Activated CD8-positive, alpha-beta memory T cell treated with anti-CD3 and anti-CD28 coated beads, Interleukin-2, amount 10 ng/mL, durations not matched to agents 7 days and 5 days (primary cell): ENCODE data around the gene BMP2K. TPM values are rescaled to one million over a fixed set of nuclear protein-coding genes. Genes with fewer than 3 reads are reported as not detected.
"Not testable (repeated sequence)": the region's sequence is repeated elsewhere in the genome, so short reads cannot be mapped to it uniquely, and the experiment has no call there.

Source experiments
- ATAC-seq: fragments of 150-1000 bp; cut with Tn5 transposase; one replicate; pipeline ENCODE4 v1.10.0; 2021; ENCODE audit warnings: moderate library complexity
- CTCF ChIA-PET: fragments of 350-600 bp; sonication (Branson Sonifier 250); formaldehyde crosslinking; loops from one replicate; lab custom pipeline; 2021; ENCODE audit warnings: antibody characterized with exemption; lab: Charles Lee
- DNase-seq: peaks from one replicate; pipeline ENCODE4 v3.0.0-alpha.2; 2020
- H3K27ac Mint-ChIP-seq: one replicate; pipeline ENCODE4 v1.8.0; 2021; ENCODE audit warnings: mild to moderate bottlenecking, mixed read lengths
- H3K27me3 Mint-ChIP-seq: one replicate; pipeline ENCODE4 v1.8.0; 2021; ENCODE audit warnings: mixed read lengths
- H3K36me3 Mint-ChIP-seq: one replicate; pipeline ENCODE4 v1.8.0; 2021; ENCODE audit warnings: mild to moderate bottlenecking, mixed read lengths
- H3K4me1 Mint-ChIP-seq: one replicate; pipeline ENCODE4 v1.8.0; 2021; ENCODE audit warnings: mixed read lengths
- H3K4me3 Mint-ChIP-seq: one replicate; pipeline ENCODE4 v1.8.0; 2021; ENCODE audit warnings: mild to moderate bottlenecking, moderate library complexity, mixed read lengths
- H3K9me3 Mint-ChIP-seq: one replicate; pipeline ENCODE4 v1.8.0; 2022; ENCODE audit warnings: low read depth, mixed read lengths
- total RNA-seq, 2 experiments: library from RNA; stranded (reverse); gene quantifications; one replicate each; pipeline ENCODE4 v1.2.3, GENCODE V29; 2021

Gene BMP2K
- total RNA-seq, 2 experiments from 2014 or later: 17.8 to 30.5 TPM

- peaks cover 5% of the 10 kb centered on the region for H3K4me1 Mint-ChIP-seq
- H3K27me3 Mint-ChIP-seq: no peaks in the 10 kb centered on the region
- no peaks in the 10 kb centered on the region for H3K9me3 Mint-ChIP-seq
- ATAC-seq (no peak), DNase-seq (no peak)
- no peak overlapping the region for H3K27ac Mint-ChIP-seq
- H3K4me3 Mint-ChIP-seq: no peak overlapping the region
- CTCF ChIA-PET: no interaction called here
- peaks cover 3% of the 10 kb centered on the region for H3K36me3 Mint-ChIP-seq
Observed at GRCh38 chr4:78784236-78784865, 8.2 kb downstream of the BMP2K start.

GRCh38 chr4:78787392-78788006, 11.3 kb downstream of the BMP2K start:
- no peak overlapping the region for H3K4me3 Mint-ChIP-seq
- no peaks in the 10 kb centered on the region for H3K27me3 Mint-ChIP-seq
- H3K27ac Mint-ChIP-seq: no peak overlapping the region
- ATAC-seq (no peak), DNase-seq (no peak)
- no peaks in the 10 kb centered on the region for H3K9me3 Mint-ChIP-seq
- CTCF ChIA-PET: no interaction called here
- H3K4me1 Mint-ChIP-seq: peaks cover 5% of the 10 kb centered on the region
- H3K36me3 Mint-ChIP-seq: peaks cover 3% of the 10 kb centered on the region

- Mint-ChIP-seq H3K9me3 (no peaks in the 10 kb centered on the region), H3K27me3 (no peaks in the 10 kb centered on the region), H3K4me1 (peaks cover 5% of the 10 kb centered on the region), H3K27ac (no peak overlapping the region), H3K36me3 (peaks cover 3% of the 10 kb centered on the region), H3K4me3 (no peak overlapping the region)
- ATAC-seq (no peak), DNase-seq (no peak)
- CTCF ChIA-PET: no interaction called here
Observed at GRCh38 chr4:78788007-78788889, 12.1 kb downstream of the BMP2K start.

- ATAC-seq, H3K4me1 Mint-ChIP-seq, H3K27me3 Mint-ChIP-seq, DNase-seq, CTCF ChIA-PET, H3K4me3 Mint-ChIP-seq, H3K27ac Mint-ChIP-seq, H3K9me3 Mint-ChIP-seq, H3K36me3 Mint-ChIP-seq: not testable (repeated sequence)
Observed at GRCh38 chr4:78795594-78796416, 19.7 kb downstream of the BMP2K start.

GRCh38 chr4:78796526-78796925, 20.4 kb downstream of the BMP2K start:
- peaks cover 7% of the 10 kb centered on the region for H3K36me3 Mint-ChIP-seq
- ATAC-seq (no peak), DNase-seq (no peak)
- H3K4me1 Mint-ChIP-seq: peaks cover 5% of the 10 kb centered on the region
- no peaks in the 10 kb centered on the region for H3K9me3 Mint-ChIP-seq
- H3K27ac Mint-ChIP-seq: no peak overlapping the region
- H3K27me3 Mint-ChIP-seq: no peaks in the 10 kb centered on the region
- no peak overlapping the region for H3K4me3 Mint-ChIP-seq
- CTCF ChIA-PET: no interaction called here

GRCh38 chr4:78797777-78798284, 21.7 kb downstream of the BMP2K start:
- CTCF ChIA-PET: no interaction called here
- Mint-ChIP-seq H3K4me3 (no peak overlapping the region), H3K36me3 (peaks cover 7% of the 10 kb centered on the region), H3K27ac (no peak overlapping the region), H3K9me3 (no peaks in the 10 kb centered on the region), H3K4me1 (peaks cover 5% of the 10 kb centered on the region), H3K27me3 (no peaks in the 10 kb centered on the region)
- ATAC-seq: no peak
- DNase-seq: no peak

- Mint-ChIP-seq H3K27me3 (no peaks in the 10 kb centered on the region), H3K4me1 (peaks cover 5% of the 10 kb centered on the region), H3K36me3 (peaks cover 15% of the 10 kb centered on the region), H3K4me3 (no peak overlapping the region), H3K9me3 (no peaks in the 10 kb centered on the region), H3K27ac (no peak overlapping the region)
- ATAC-seq: no peak
- DNase-seq: no peak
- CTCF ChIA-PET: no interaction called here
Observed at GRCh38 chr4:78799551-78800495, 23.7 kb downstream of the BMP2K start.

GRCh38 chr4:78800965-78801364, 24.8 kb downstream of the BMP2K start:
- no peak overlapping the region for H3K27ac Mint-ChIP-seq
- CTCF ChIA-PET: interaction anchor here (0.9 kb wide), 1 partner anchor 16 kb away, joined by 3 read pairs; no protein-coding TSS in a partner anchor
- DNase-seq (no peak), ATAC-seq (no peak)
- peaks cover 5% of the 10 kb centered on the region for H3K4me1 Mint-ChIP-seq
- no peak overlapping the region for H3K4me3 Mint-ChIP-seq
- H3K36me3 Mint-ChIP-seq: peaks cover 15% of the 10 kb centered on the region
- H3K27me3 Mint-ChIP-seq: no peaks in the 10 kb centered on the region
- H3K9me3 Mint-ChIP-seq: peaks cover 4% of the 10 kb centered on the region

- no peak overlapping the region for H3K4me3 Mint-ChIP-seq
- H3K27me3 Mint-ChIP-seq: no peaks in the 10 kb centered on the region
- peaks cover 12% of the 10 kb centered on the region for H3K9me3 Mint-ChIP-seq
- peaks cover 27% of the 10 kb centered on the region for H3K36me3 Mint-ChIP-seq
- CTCF ChIA-PET: no interaction called here
- DNase-seq (no peak), ATAC-seq (no peak)
- H3K27ac Mint-ChIP-seq: no peak overlapping the region
- peaks cover 5% of the 10 kb centered on the region for H3K4me1 Mint-ChIP-seq
Observed at GRCh38 chr4:78803983-78804382, 27.8 kb downstream of the BMP2K start.

GRCh38 chr4:78806943-78807460, 30.9 kb downstream of the BMP2K start:
- no peak overlapping the region for H3K27ac Mint-ChIP-seq
- H3K27me3 Mint-ChIP-seq: no peaks in the 10 kb centered on the region
- DNase-seq (no peak), ATAC-seq (no peak)
- peaks cover 12% of the 10 kb centered on the region for H3K9me3 Mint-ChIP-seq
- H3K4me3 Mint-ChIP-seq: no peak overlapping the region
- H3K4me1 Mint-ChIP-seq: no peaks in the 10 kb centered on the region
- H3K36me3 Mint-ChIP-seq: peaks cover 27% of the 10 kb centered on the region
- CTCF ChIA-PET: no interaction called here

- Mint-ChIP-seq H3K4me1 (no peaks in the 10 kb centered on the region), H3K9me3 (peaks cover 15% of the 10 kb centered on the region), H3K27me3 (no peaks in the 10 kb centered on the region), H3K36me3 (peaks cover 28% of the 10 kb centered on the region), H3K27ac (no peak overlapping the region), H3K4me3 (no peak overlapping the region)
- ATAC-seq (no peak), DNase-seq (no peak)
- CTCF ChIA-PET: no interaction called here
Observed at GRCh38 chr4:78809295-78809694, 33.1 kb downstream of the BMP2K start.
